ENCODE measurements around the gene CRYBB1.

Gene CRYBB1

DNA sequence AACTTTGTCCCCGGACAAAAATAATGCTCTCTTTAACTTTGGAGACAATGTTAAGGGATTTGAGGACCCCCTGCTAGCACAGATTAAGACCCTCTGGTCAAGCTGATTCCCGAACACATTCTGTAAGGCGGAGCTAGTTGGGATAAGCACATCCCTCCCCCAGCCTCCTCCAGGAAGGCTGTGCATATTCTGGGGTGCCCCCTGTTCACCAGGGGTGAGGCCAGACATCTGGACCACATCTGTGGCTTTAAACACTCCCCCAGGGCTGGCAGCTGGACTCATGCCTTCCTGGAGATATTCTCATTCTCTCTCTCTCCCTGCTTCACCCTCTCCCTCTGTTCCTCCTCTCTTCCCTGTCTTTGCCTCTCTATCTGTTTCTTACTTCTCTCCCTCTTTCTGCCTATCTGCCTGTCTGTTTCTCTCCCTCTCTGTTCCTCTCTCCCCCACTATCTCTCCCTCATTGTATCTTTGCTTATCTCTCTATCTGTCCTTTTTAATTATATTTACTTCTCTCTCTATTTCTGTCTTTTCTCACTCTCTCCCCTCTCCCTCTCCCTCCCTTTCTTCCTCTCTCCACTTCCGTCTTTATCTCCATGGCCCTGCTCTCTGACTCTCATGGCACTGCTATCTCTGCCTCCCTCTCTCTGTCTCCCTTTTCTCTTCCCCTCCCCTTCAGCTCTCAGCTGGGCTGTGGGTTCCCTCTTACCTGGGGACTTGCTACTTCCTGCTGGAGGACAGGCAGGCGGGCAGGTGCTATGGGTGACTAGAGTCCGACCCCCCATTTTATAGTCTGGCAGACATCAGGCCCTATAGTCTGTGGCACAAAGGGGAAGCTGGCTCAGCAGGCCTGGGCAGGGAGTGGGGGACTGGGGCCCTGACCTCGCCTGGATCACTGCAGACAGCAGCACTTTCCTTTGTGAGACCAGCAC is at the start of gene CRYBB1:
TSS of gene CRYBB1 (minus strand) at position 757 of the 929 bp plus-strand sequence. CDS start 1,708 bp downstream, outside the sequence.
- no peak for TF ChIP-seq Cebpa-rat (IDR thresholded peaks at IDR 0.05)
- Histone ChIP-seq H3K36me3 (no peaks in the 10 kb centered on the region), H3K9ac (peak within 1 kb of the TSS; percentile 74), H4K20me1 (no peaks in the 10 kb centered on the region), H3K27ac (peak within 1 kb of the TSS; percentile 88), H3K27me3 (no peaks in the 10 kb centered on the region), H3K9me3 (no peaks in the 10 kb centered on the region), H3K4me1 (peaks cover 75% of the 10 kb centered on the region), H3K4me3 (no peak within 1 kb of the TSS), H3K4me2 (peak within 1 kb of the TSS; percentile 86)

DNA sequence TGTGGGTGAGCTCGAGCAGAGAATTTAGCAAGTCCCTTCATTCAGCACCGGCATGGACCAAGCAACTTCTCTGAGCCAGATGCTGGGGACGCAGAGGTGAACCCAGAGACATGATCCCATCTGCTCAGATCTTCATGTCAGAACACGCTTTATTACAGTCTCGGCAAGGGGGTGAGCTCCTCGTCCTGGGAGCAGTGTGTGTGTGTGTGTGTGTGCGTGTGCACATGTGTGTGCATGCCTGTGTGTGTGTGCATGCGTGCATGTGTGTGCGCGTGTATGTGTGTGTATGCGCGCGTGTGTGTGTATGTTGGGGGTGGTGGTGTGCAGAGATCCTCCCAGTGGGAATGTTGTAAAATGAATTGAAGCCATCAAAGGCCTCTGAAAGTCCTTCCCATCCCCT is 49.3 kb upstream of the CRYBB1 start:
- Histone ChIP-seq H3K9ac (no peak overlapping the region; the same call in 1 of the 2 replicates), H3K27ac (no peak overlapping the region; the same call in 1 of the 2 replicates), H3K4me2 (peak overlapping the region; percentile 95), H3K9me3 (no peaks in the 10 kb centered on the region), H3K36me3 (no peaks in the 10 kb centered on the region), H4K20me1 (no peaks in the 10 kb centered on the region), H3K4me1 (peaks cover 90% of the 10 kb centered on the region), H3K27me3 (no peaks in the 10 kb centered on the region), H3K4me3 (no peak overlapping the region)
- TF ChIP-seq Cebpa-rat (IDR thresholded peaks at IDR 0.05), result no peak

DNA sequence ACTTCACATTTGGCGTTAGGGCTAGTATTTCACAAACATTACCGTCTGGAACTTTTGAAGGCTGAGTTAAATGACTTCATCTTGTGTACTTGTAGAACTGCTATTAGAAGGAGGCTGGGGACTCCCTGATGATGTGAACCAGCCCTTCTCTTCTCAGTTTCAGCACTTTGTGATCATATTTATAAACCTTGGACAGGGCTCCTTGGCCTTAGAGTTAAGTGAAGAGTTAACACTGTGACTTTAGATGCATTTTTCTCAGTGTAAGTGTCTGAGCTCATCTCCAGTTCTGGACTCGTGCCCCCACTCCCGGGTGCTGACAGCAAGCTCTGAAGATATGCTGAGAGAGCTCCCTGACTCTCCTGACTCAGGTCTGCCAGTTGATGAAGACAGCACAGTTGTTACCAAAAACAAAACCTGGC is 48.0 kb upstream of the CRYBB1 start:
- H4K20me1 ChIP-seq, result no peaks in the 10 kb centered on the region
- peak overlapping the region; percentile 95 for H3K4me2 ChIP-seq
- peak overlapping the region; percentile 10 for H3K27ac ChIP-seq
- no peaks in the 10 kb centered on the region for H3K9me3 ChIP-seq
- no peak for TF ChIP-seq Cebpa-rat (IDR thresholded peaks at IDR 0.05)
- peaks cover 77% of the 10 kb centered on the region for H3K4me1 ChIP-seq
- H3K36me3 ChIP-seq, result no peaks in the 10 kb centered on the region
- H3K27me3 ChIP-seq, result no peaks in the 10 kb centered on the region
- H3K4me3 ChIP-seq, result no peak overlapping the region
- peak overlapping the region; percentile 18; the same call in 1 of the 2 replicates for H3K9ac ChIP-seq

DNA sequence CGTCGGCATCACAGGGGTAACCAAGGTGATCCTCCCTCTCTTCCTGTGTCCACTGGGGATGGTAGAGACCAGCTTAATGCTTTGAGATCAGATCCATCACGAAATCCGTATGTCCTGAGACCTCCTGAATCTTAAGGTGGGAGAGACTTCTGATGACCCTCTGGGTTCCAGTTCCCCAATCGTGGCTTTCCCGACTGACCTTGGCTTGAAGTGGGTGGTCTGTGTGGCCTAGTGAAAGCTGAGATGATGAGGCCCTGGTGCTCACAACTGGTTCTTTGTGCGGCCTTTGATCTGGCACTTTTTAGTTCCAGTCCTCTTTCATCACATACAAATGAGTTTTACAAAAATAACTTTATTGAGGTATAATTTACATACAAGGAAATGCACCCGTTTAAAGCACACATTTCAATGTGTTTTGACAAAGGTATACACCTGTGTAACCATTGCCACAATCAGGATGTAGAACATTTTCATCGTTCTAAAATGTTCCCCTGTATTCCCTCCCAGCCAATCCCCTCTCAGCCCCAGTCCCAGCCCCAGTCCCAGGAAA is 45.6 kb upstream of the CRYBB1 start:
- peaks cover 64% of the 10 kb centered on the region for H3K4me1 ChIP-seq
- H3K36me3 ChIP-seq, result no peaks in the 10 kb centered on the region
- H3K9me3 ChIP-seq, result no peaks in the 10 kb centered on the region
- no peaks in the 10 kb centered on the region for H4K20me1 ChIP-seq
- no peak overlapping the region; the same call in 1 of the 2 replicates for H3K4me2 ChIP-seq
- no peak overlapping the region for H3K4me3 ChIP-seq
- peaks cover 9% of the 10 kb centered on the region for H3K27me3 ChIP-seq
- H3K9ac ChIP-seq, result no peak overlapping the region
- TF ChIP-seq Cebpa-rat (IDR thresholded peaks at IDR 0.05), result no peak
- no peak overlapping the region for H3K27ac ChIP-seq

DNA sequence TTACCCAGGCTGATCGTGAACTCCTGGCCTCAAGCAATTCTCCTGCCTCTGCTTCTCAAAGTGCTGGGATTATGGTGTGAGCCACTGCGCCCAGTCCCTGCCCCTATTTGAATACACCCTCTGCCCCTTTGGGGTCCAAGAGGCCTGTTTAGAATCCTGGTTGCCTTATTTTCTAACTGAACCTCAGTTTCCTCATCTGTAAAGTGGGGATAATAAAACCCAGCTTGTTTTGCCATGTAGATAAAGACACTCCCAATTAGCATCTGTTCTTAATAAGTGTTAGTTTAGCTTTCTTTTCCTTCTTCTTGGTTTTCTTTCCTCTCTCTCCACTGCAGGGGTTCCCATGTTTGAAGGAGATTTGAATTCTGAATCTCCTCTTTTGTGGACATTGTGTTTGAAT is 44.3 kb upstream of the CRYBB1 start:
- peaks cover 64% of the 10 kb centered on the region for H3K4me1 ChIP-seq
- no peaks in the 10 kb centered on the region for H3K36me3 ChIP-seq
- no peak overlapping the region for H3K4me2 ChIP-seq
- no peak overlapping the region for H3K4me3 ChIP-seq
- no peaks in the 10 kb centered on the region for H4K20me1 ChIP-seq
- TF ChIP-seq Cebpa-rat (IDR thresholded peaks at IDR 0.05), result no peak
- H3K9me3 ChIP-seq, result no peaks in the 10 kb centered on the region
- no peak overlapping the region for H3K9ac ChIP-seq
- H3K27me3 ChIP-seq, result peaks cover 21% of the 10 kb centered on the region
- no peak overlapping the region for H3K27ac ChIP-seq

DNA sequence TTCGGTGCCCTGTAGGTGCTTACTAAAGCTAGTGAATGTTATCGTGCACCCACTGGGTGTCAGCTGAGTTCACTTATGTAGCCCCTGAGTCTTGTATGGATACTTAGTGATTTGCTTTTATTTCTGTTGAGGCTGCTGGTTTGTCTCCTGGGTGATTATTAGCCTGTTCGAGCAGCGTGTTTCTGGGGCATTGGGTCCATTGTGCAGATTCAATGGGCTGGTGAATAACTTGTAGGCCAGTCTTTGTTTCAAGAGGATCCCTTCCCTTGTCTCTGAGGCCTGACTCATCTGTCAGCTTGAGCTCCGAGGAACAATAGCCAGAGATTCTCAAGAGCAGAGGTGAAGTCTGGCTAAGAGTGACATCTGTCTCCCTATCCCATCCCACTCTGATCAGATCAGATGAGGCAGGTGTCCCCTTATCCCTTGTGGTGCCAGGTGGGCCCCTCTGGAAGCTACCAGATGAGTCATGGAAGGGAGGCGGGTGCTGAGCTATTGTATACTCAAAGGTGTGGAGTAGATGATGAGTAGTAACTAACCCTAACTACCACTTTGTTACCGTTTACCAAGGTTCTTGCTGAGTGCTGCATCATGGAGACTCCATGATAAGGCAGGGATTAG is 43.2 kb upstream of the CRYBB1 start:
- no peak for TF ChIP-seq Cebpa-rat (IDR thresholded peaks at IDR 0.05)
- no peaks in the 10 kb centered on the region for H3K9me3 ChIP-seq
- no peak overlapping the region for H3K9ac ChIP-seq
- peaks cover 32% of the 10 kb centered on the region for H3K27me3 ChIP-seq
- H3K27ac ChIP-seq, result no peak overlapping the region
- no peaks in the 10 kb centered on the region for H4K20me1 ChIP-seq
- H3K4me1 ChIP-seq, result peaks cover 58% of the 10 kb centered on the region
- no peaks in the 10 kb centered on the region for H3K36me3 ChIP-seq
- H3K4me2 ChIP-seq, result no peak overlapping the region
- no peak overlapping the region for H3K4me3 ChIP-seq

DNA sequence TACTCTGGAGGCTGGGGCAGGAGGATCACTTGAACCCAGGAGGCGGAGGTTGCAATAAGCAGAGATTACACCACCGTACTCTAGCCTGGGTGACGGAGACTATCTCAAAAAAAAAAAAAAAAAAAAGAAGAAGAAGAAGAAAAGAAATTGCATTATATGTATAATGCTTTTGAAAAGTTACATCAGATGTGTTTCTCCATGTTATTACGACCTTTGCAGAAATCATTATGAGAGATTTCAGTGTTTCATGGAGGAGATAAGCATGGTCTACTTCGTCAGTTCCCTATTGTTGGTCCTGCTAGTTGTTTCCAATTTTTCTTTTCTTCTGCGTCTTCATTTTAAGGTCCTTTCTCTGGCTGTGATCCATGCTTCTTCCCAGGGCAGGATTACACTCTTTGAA is 42.5 kb upstream of the CRYBB1 start:
- Histone ChIP-seq H3K4me2 (no peak overlapping the region), H3K9me3 (no peaks in the 10 kb centered on the region), H3K27me3 (peaks cover 40% of the 10 kb centered on the region), H3K4me1 (peaks cover 51% of the 10 kb centered on the region), H3K9ac (no peak overlapping the region), H3K4me3 (no peak overlapping the region), H4K20me1 (no peaks in the 10 kb centered on the region), H3K36me3 (no peaks in the 10 kb centered on the region), H3K27ac (no peak overlapping the region)
- TF ChIP-seq Cebpa-rat (IDR thresholded peaks at IDR 0.05), result no peak

DNA sequence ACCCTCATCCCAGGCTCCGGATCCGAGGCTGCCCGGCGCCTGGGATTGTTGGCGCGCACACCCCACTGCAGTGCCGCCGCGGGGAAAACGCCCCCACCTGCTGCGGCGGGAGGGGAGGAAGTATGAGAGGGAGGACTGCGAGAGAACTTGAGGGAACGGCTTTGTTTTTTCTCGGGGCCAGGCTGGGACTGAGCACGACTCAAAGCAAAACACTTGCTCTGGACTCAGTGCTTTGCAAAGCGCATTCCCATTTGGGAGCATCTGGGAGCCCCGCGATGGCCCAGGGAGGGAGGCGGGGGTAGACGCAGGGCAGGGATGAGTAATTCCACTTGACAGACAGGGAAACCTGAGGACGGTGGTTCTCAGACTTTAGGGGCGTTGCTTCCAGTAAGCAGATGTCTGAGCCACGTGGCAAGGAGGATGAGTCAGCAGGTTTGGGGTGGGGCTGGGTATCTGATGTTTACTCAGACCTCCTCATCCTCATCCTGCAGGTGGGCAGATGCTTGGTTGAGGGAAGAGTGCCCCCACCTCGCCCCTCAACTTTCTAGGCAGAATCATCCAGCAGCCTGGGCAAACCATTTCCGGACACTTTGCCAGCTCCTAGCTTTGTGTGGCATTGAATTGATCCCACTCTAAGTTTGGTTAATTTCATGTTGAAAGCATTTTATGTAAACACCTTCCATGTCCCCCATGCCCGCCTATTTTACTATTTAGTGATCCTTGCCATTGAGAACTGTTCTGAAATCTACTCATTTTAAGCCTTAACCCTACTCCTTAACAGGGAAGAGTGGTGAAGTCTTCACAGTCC is 41.0 kb upstream of the CRYBB1 start:
- H3K4me1 ChIP-seq, result peaks cover 36% of the 10 kb centered on the region
- peak overlapping the region; percentile 71 for H3K9ac ChIP-seq
- peak overlapping the region; percentile 92 for H3K4me2 ChIP-seq
- H3K9me3 ChIP-seq, result no peaks in the 10 kb centered on the region
- no peak for TF ChIP-seq Cebpa-rat (IDR thresholded peaks at IDR 0.05)
- no peaks in the 10 kb centered on the region for H3K36me3 ChIP-seq
- H3K27me3 ChIP-seq, result peaks cover 40% of the 10 kb centered on the region
- H3K27ac ChIP-seq, result peak overlapping the region; percentile 43; the same call in 1 of the 2 replicates
- peak overlapping the region; percentile 59 for H3K4me3 ChIP-seq
- H4K20me1 ChIP-seq, result no peaks in the 10 kb centered on the region

DNA sequence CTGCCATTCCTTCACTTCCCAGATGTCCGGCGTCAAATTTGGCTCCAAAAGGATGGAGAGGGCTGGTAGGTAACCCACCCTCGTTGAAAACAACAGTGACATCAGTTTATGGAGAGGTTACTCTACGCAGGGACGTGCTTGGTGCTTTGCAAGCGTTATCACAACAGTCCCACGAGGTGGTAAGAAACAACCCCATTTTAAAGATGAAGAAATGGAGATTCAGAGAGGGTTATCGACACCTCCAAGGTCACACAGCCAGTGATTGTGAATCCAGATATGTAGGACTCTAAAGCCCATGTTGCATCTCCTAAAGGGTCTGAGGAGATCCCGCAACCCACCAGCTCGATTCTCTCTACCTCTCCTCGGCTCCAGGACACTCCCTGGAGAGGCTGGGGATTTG is 40.3 kb upstream of the CRYBB1 start:
- Histone ChIP-seq H3K27me3 (peaks cover 40% of the 10 kb centered on the region), H3K4me3 (peak overlapping the region; percentile 59), H3K4me2 (peak overlapping the region; percentile 92), H3K4me1 (peaks cover 29% of the 10 kb centered on the region), H3K9me3 (no peaks in the 10 kb centered on the region), H4K20me1 (no peaks in the 10 kb centered on the region), H3K27ac (peak overlapping the region; percentile 43; the same call in 1 of the 2 replicates), H3K36me3 (no peaks in the 10 kb centered on the region), H3K9ac (peak overlapping the region; percentile 71)
- no peak for TF ChIP-seq Cebpa-rat (IDR thresholded peaks at IDR 0.05)

Data from BLaER1 (cell line).